HG02884 (cell line): ENCODE data around the gene COMT.

Experiments used
- ATAC-seq: cut with Tn5 transposase; IDR thresholded peaks from one replicate; pipeline ENCODE4 v1.9.1; 2021; ENCODE audit warnings: mild to moderate bottlenecking, moderate library complexity; ENCODE audit not compliant: unreplicated experiment

COMT gene

GRCh38 chr22:19981171-19981960 lies 39.8 kb downstream of the COMT start:
- ATAC-seq, result no peak

DNA sequence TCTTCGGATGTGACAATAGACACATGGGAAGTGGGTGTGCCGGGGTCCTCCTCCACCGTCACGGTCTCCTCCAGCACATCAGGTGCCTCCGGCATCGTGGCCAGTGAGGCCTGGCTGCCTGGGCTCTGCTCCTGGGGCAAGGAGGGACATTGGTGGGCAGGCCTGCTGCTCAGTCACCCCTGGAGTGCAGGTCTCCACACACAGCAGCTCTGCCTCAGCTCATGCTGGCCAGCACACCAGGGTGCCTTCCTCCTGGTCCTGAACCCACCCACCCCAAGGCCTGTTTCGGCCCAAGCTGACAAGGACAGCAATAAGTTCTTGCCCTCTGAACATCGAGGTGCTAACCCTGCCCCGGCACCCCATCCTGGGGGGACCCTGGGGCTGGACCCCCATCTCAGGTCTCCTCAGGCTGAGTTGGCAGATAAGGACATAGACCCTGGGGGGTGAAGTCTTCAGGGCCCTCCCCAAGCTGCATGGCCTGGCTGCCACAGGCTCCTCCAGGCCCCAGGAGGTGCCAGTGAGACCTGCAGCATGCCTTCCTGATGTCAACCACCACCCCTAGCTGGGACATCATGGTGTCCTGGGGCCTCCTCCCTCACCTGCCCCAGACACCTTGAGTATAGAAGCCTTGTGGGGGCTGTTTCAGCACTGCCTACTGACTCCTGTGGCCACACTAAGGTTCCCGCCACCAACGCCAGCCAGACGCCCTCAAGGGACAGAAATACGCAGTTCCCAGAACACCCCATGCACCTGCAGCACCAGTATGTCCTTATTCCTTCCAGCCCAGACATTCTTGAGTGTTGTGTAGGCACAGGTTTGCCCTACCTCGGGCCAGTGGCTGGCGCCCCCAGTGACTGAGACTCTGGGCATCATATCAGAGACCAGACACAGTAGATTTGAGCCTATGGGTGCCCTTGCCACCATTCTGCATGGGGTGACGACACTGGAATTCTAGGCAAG lies 40.7 kb downstream of the COMT start:
- no peak for ATAC-seq

DNA sequence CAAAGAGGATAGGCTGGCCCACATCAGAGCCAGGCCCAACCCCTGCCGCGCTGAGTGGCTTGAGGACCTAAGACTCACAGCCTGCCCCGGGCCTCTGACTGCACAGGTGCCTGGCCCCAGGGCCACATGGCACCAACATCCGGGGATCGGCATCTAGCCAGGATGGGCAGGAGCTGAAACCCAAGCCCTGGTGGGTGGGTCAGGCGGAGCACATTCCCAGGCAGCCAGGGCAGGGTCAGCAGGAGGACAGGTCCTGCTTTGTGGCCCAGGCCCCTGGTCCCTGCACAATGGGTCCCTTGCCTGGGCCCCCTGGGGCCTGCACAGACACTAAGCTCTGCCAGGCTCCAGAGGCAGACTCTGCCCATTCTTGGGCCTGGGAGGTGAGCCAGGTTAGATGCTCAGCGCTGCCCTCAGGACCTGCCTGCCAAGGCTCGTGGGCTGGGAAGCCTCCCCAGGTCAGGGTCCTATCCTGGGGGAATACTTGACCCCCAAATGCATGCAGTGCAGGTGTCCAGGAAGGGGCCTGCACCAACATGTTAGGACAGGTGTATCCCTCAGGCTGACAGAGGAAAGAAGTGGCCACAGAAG lies 41.5 kb downstream of the COMT start:
- no peak for ATAC-seq

DNA sequence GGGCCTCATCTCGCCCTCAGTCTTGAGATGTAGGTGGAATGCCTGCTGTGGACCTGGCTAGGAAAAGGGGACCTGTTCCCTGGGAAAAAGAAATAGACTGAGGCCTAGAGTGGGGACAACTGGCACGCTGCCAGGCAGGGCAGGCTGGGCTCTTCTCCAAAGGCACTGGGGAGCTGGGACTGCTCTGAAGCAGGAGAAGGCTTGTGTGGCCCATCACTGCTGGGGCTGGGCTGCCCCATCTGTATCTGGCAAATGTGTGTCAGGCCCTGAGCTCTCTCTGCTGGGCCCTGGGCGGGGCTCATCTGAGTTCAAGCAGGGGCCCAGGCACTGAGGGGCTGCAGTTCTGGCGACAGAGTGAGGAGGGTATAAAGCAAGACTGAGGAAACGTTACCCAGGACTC lies 42.2 kb downstream of the COMT start:
- no peak for ATAC-seq

DNA sequence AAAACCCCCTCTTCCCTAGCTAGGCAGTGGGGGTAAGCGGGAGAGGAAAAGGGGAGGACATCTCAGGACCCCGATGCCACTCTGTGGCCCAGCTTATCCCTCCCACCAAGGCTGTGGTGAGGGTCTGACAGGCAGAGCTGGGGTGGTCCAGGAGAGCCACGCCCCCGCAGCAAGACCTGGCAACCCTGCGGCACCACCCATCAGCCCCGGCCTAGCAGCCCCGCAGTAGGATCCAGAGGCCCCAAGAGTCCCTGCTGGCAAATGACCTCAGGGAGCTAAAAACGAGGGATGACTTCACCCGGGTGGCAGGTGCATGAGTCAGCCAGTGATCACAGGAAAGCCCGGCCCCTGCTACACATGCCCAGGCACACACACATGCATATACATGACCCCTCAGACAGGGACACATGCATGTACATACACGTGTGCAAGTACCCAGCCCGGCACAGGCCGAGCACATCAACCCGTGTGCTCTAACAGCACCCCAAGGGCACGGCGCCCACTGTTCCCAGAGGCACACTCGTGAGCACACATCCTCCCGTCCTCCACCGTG lies 42.7 kb downstream of the COMT start:
- no peak for ATAC-seq

- no peak for ATAC-seq
These were observed 43.6 kb downstream of the COMT start for GRCh38 chr22:19984851-19985811.

DNA sequence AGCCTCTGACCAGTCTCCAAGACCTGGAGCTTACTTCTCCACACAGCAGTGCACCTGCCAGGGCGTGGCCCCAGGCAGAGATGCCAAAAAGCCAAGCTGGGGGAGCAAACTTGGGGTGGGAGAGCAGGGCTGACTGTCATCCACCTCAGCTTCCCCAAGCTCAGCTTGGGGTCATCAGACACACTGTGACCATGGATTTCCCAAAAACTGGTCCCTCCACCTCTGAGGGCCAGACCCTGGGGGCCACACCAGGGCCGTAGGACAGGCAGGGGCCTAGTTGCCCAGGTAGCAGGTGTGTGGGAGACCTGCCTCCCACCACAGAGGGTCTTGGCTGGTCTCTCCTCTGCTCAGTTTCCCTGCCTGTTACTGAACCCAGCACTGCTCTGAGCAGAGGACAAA lies 44.4 kb downstream of the COMT start:
- no peak for ATAC-seq

DNA sequence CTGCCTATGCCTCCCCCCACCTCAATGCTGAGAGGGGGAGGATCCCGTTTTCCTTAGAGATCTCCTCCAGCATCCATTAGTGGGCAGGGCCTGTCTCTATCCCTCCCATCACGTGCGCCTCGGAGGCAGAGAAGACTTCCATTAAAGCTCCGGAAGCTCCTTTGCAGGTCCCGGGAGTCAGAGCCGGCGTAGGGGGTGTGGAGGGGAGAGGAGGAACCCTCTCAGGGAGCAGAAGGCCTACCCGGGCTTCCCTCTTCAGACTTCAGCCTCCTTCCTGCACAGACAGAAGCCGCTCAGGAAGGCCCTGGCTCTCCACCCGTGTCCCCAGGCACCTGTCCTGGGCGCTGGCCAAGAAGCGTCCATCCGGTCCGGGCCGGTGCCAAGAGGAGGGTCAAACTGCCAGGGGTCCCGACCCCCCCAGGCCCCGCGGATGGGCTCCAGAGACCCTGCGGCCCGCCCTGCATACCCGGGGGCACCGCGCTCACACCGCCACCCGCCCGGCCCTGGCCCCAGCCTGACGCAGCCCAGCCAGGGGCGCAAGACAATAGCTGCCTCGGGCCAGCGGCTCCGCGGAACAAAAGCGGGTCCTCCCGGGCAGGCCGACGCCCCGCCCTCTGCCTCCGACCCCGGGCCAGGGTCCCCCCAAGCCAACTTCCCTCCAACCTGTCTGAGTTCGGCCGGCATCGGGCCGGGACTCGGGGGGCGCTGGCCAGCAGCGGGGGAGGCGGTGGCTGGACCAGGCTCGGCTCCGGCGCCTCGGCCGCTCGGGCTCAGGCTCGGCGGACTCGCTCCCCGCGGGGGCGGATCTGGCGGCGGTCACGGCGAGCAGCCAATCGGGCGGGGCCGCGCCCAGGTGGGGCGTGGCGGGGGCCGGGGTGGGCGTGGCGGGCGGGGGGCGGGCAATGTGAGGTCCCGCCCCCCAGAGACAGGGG lies 45.1 kb downstream of the COMT start:
- ATAC-seq, result no peak

GRCh38 chr22:19987394-19988306 lies 46.1 kb downstream of the COMT start:
- ATAC-seq, result no peak

- no peak for ATAC-seq
These were observed 46.8 kb downstream of the COMT start for GRCh38 chr22:19988331-19988808.

- ATAC-seq, result no peak
These were observed 47.6 kb downstream of the COMT start for GRCh38 chr22:19988965-19989724.

DNA sequence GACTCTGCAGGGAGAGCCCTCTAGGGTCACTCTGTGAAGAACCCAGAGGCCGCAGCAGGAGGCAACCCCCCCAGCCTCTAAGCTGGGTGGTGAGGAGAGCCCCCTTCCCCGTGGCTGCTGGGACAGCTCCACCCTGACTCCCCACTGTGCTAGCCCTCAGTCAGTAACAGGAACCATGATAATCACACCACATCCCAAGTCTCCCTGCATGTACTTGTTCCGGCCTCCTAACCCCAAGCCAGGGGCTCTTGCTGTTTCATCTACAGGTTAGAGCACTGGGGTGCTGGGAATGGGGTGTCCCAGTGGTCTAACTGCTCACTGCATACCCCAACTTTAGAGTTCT lies 48.1 kb downstream of the COMT start:
- ATAC-seq, result no peak

- no peak for ATAC-seq
These were observed 48.6 kb downstream of the COMT start for GRCh38 chr22:19990188-19990587.

DNA sequence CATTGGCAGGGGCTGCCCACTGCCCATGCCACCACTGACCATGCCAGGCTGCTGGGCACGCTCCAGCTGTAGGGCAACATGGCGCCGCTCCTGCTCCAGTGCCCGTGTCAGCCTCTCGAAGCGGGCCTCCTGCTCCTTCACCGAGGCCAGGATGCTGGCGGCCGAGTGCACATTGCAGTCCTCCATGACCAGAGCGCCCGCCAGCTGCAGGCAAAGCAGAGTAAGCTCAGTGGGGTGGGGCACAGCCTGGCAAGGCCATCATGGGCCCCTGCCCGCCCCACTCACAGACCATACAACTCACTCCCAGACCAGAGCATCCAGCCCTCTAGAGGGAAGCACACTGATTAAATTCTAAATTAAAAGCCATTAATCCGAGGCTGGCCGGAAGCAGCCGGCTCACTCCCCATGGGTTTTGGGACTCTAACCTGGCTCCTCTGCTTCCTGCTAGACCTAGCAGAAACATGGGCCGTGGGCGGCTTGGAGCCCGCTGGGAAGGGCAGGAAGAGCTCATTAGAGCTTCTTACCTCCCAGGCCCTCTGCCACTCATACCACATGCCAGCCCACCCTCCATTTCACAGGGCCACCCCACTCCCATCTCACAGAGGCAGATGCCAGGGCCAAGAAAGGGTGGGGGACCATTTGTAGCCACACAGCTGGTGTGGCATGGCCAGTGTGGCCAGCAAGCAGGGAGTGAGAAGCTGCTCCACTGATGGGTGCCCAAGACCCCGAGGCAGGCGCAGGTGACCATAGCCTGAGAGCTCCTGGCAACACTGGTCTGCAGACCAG lies 49.2 kb downstream of the COMT start:
- ATAC-seq, result no peak

DNA sequence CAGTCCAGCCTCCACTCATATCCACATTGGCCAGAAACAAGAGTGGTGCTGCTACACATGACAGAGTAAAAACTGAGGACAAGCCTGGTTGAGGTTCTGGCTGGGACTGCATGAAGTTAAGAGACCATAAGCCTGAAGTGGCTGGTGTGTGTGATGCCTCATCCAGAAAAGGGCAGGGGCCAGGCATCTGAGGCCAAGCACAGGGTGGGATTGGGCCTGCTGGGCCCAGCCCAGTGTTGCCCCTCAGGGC lies 49.7 kb downstream of the COMT start:
- ATAC-seq, result no peak

DNA sequence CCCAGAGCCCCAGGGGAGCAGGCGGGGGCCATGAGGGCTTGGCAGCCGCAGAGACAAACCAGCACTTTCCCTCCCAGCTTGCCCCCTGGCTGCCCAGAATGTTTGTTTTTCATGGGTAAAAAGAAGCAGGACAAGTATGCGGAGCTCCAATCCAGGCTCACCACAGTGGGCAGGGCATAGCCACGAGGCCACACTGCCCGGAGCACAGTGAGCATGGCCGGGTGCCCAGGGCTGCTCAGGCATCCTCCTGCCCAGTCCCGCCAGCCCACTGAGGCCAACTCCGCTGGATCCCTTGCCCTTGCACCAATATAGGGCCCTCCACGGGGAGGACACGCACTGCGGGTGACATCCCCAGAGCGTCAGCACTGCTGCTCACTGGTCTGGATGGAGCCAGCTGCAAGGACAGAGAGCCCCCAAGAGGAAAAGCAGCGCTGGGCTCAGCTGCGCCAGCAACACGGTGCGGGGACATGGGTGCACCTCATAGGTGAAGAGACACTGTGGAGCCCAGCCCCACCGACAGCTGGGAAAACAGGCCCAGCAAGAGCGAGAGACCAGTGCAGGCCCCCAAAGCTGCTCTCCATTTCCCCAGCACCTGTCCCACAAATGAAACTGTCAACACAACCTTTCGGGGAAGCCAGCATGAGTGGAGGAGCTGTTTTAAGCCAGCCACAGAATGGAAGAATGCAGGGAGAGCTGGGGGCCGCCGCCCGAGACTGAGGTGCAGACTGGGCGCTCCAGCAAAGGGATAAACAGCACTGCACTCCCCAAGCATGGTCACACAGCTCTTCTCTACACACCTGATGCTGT lies 50.3 kb downstream of the COMT start:
- ATAC-seq, result no peak
